Measurements from ENCODE around the gene ADAM10. TPM values are rescaled to one million over a fixed set of nuclear protein-coding genes. Genes with fewer than 3 reads are reported as not detected.
A peak's percentile ranks its signal among the peaks of the same experiment; 100 is the strongest.

ADAM10 gene
- polyA plus RNA-seq, 3 donors: 66.0 to 269 (median 149) TPM

DNA sequence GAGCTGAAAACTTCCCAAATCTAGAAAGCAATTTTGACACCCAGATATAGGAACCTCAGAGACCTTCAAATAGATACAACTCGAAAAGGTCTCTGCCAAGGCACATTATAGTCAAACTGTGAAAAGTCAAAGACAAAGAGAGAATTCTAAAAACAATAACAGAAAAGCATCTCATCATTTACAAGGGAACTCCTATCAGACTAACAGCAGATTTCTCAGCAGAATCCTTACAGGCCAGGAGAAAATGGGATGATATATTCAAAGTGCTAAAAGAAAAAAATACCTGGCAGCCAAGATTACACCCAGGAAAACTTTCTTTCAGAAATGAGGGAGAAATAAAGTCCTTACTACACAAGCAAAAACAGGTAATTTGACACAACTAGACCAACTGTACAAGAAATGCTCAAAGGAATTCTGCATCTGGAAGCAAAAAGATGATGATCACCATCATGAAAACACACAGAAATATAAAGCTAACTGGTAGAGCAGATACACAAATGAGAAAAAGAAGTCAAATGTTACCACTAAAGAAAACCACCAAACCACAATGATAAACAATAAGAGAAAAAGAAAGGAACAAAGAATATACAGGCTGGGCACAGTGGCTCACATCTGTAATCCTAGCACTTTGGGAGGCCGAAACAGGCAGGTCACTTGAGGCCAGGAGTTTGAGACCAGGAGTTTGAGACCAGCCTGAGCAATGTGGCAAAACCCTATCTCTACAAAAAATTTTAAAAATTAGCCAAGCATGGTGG is 50.4 kb downstream of the ADAM10 start:
- peaks cover 31 to 53% of the 10 kb centered on the region in 2 donors for H3K36me3 Mint-ChIP-seq
- no peak overlapping the region for H3K4me3 Mint-ChIP-seq
- H3K9me3 Mint-ChIP-seq: peaks cover 5 to 21% (median 9%) of the 10 kb centered on the region in 7 donors
- Histone ChIP-seq H3K36me3 (replicated peaks in 1 of 2; ENCODE audit: control insufficient read depth in 1 of 2, insufficient read depth in 2 of 2, low read length in 2 of 2) (peaks cover 5 to 21% of the 10 kb centered on the region in 2 donors), H3K4me3 (replicated peaks in 1 of 3; ENCODE audit: low read depth in 2 of 3, low read length in 3 of 3) (no peak overlapping the region), H3K4me2 (replicated peaks; ENCODE audit: extremely low read depth, low read length, poor library complexity, severe bottlenecking) (no peak overlapping the region), H3K27ac (ENCODE audit: low read depth in 1 of 2, low read length in 2 of 2) (no peak overlapping the region), H3K79me2 (ENCODE audit: insufficient read depth, low read length) (peaks cover 99% of the 10 kb centered on the region), H3K27me3 (ENCODE audit: control insufficient read depth in 2 of 2, insufficient read depth in 2 of 2, low read length in 2 of 2) (no peaks in the 10 kb centered on the region), H4K20me1 (ENCODE audit: insufficient read depth, low read length) (peaks cover 100% of the 10 kb centered on the region), H3K4me1 (ENCODE audit: control insufficient read depth in 1 of 2, insufficient read depth in 2 of 2, low read length in 2 of 2) (peaks cover 6 to 11% of the 10 kb centered on the region in 2 donors), H3K9ac (ENCODE audit: insufficient read depth, low read length, poor library complexity, severe bottlenecking) (no peak overlapping the region), H3K9me3 (replicated peaks in 1 of 2; ENCODE audit: control insufficient read depth in 1 of 2, insufficient read depth in 1 of 2, low read length in 2 of 2) (peaks cover 0 to 10% of the 10 kb centered on the region in 2 donors), H2AFZ (ENCODE audit: insufficient read depth, low read depth, low read length, poor library complexity, severe bottlenecking) (no peak overlapping the region)
- DNase-seq: no peak
- 100% methylated on average over 1 of the region's 2 CpGs for WGBS (ENCODE audit: insufficient coverage)
- TF ChIP-seq, protein P1, sequence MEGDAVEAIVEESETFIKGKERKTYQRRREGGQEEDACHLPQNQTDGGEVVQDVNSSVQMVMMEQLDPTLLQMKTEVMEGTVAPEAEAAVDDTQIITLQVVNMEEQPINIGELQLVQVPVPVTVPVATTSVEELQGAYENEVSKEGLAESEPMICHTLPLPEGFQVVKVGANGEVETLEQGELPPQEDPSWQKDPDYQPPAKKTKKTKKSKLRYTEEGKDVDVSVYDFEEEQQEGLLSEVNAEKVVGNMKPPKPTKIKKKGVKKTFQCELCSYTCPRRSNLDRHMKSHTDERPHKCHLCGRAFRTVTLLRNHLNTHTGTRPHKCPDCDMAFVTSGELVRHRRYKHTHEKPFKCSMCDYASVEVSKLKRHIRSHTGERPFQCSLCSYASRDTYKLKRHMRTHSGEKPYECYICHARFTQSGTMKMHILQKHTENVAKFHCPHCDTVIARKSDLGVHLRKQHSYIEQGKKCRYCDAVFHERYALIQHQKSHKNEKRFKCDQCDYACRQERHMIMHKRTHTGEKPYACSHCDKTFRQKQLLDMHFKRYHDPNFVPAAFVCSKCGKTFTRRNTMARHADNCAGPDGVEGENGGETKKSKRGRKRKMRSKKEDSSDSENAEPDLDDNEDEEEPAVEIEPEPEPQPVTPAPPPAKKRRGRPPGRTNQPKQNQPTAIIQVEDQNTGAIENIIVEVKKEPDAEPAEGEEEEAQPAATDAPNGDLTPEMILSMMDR (IDR thresholded peaks at IDR 0.05): no peak
- peaks cover 0 to 3% (median 0%) of the 10 kb centered on the region in 3 donors for H3K27me3 Mint-ChIP-seq (ENCODE audit: low read depth in 3 of 3)
- peaks cover 28% of the 10 kb centered on the region for H3K4me1 Mint-ChIP-seq
- peak overlapping the region in 2 of 7 donors; percentile 37 to 61 for H3K27ac Mint-ChIP-seq
- intact Hi-C loops (cut with micrococcal nuclease): no loop called here

DNA sequence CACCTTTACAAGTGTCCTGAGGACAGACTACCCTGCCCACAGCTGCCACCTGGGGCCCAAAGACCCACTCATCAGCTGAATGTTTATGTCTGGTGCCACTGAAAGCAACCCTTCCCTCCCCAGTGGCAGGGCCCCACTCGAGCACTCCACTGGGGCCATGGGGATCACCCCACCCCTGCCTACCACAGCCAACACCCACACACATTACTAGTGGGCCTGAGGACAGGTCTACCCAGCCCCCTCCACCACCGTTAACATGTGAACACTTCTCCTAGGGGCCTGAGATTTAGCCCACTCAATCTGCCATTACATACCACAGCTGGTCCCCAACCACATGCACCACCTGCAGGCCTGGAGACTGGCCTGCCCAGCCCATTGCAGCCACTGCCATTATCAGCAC is 52.3 kb downstream of the ADAM10 start:
- H3K79me2 ChIP-seq (ENCODE audit: insufficient read depth, low read length): peaks cover 100% of the 10 kb centered on the region

More for the DNA sequence above, 52.3 kb downstream of the ADAM10 start:
- TF ChIP-seq, protein P1 (IDR thresholded peaks at IDR 0.05): no peak
- WGBS (ENCODE audit: insufficient coverage): 95% methylated on average over 2 of the region's 2 CpGs
- Mint-ChIP-seq H3K9me3 (peaks cover 0 to 15% (median 5%) of the 10 kb centered on the region in 7 donors), H3K4me3 (no peak overlapping the region), H3K36me3 (peaks cover 30 to 60% of the 10 kb centered on the region in 2 donors), H3K27me3 (ENCODE audit: low read depth in 3 of 3) (peaks cover 0 to 3% (median 0%) of the 10 kb centered on the region in 3 donors), H3K27ac (peak overlapping the region in 6 of 7 donors; percentile 17 to 69 (median 46)), H3K4me1 (peaks cover 20% of the 10 kb centered on the region)
- H3K36me3 ChIP-seq (replicated peaks in 1 of 2; ENCODE audit: control insufficient read depth in 1 of 2, insufficient read depth in 2 of 2, low read length in 2 of 2): peaks cover 11 to 37% of the 10 kb centered on the region in 2 donors
- DNase-seq: no peak
- peak overlapping the region in 1 of 2 donors; percentile 47 for H3K27ac ChIP-seq (ENCODE audit: low read depth in 1 of 2, low read length in 2 of 2)
- H2AFZ ChIP-seq (ENCODE audit: insufficient read depth, low read depth, low read length, poor library complexity, severe bottlenecking): no peak overlapping the region
- no peak overlapping the region for H3K4me2 ChIP-seq (replicated peaks; ENCODE audit: extremely low read depth, low read length, poor library complexity, severe bottlenecking)
- intact Hi-C loops (cut with micrococcal nuclease): no loop called here
- no peaks in the 10 kb centered on the region for H3K4me1 ChIP-seq (ENCODE audit: control insufficient read depth in 1 of 2, insufficient read depth in 2 of 2, low read length in 2 of 2)
- peaks cover 0 to 4% of the 10 kb centered on the region in 2 donors for H3K9me3 ChIP-seq (replicated peaks in 1 of 2; ENCODE audit: control insufficient read depth in 1 of 2, insufficient read depth in 1 of 2, low read length in 2 of 2)
- H3K4me3 ChIP-seq (replicated peaks in 1 of 3; ENCODE audit: low read depth in 2 of 3, low read length in 3 of 3): no peak overlapping the region
- H4K20me1 ChIP-seq (ENCODE audit: insufficient read depth, low read length): peaks cover 100% of the 10 kb centered on the region
- H3K9ac ChIP-seq (ENCODE audit: insufficient read depth, low read length, poor library complexity, severe bottlenecking): no peak overlapping the region
- no peaks in the 10 kb centered on the region for H3K27me3 ChIP-seq (ENCODE audit: control insufficient read depth in 2 of 2, insufficient read depth in 2 of 2, low read length in 2 of 2)
